Suprapubic skin (tissue), 4 donors: ENCODE results near the gene CD37. TPM values are rescaled to one million over a fixed set of nuclear protein-coding genes. Genes with fewer than 3 reads are reported as not detected.
"Not testable (repeated sequence)": the region's sequence is repeated elsewhere in the genome, so short reads cannot be mapped to it uniquely, and the experiment has no call there.

Experiments used
- DNase-seq, 2 donors: peaks; one replicate each; pipeline ENCODE4 v3.0.0-alpha.2; 2019; ENCODE audit warnings: low spot score in 2 of 2
- H3K27ac ChIP-seq: fragments of 200-600 bp; sonication (generic); one replicate; pipeline ENCODE4 v1.5.1; 2019
- H3K27me3 ChIP-seq: fragments of 200-600 bp; sonication (generic); one replicate; pipeline ENCODE4 v1.5.1; 2019
- H3K36me3 ChIP-seq: fragments of 200-600 bp; sonication (generic); one replicate; pipeline ENCODE4 v1.5.1; 2019
- H3K4me1 ChIP-seq: fragments of 200-600 bp; sonication (generic); one replicate; pipeline ENCODE4 v1.5.1; 2019
- H3K4me3 ChIP-seq: fragments of 200-600 bp; sonication (generic); one replicate; pipeline ENCODE4 v1.5.1; 2019; ENCODE audit warnings: mild to moderate bottlenecking
- H3K9me3 ChIP-seq: fragments of 200-600 bp; sonication (generic); one replicate; pipeline ENCODE4 v1.5.1; 2019
- EP300 ChIP-seq: sonication (generic); formaldehyde crosslinking; IDR thresholded peaks from one replicate; pipeline ENCODE4 v1.6.1; 2017; ENCODE audit warnings: antibody characterized with exemption
- POLR2A ChIP-seq, 2 donors: fragments of 450-650 bp; IDR thresholded peaks; one replicate each; pipeline ENCODE4 v1.6.1; 2017; ENCODE audit warnings: antibody characterized with exemption in 2 of 2, mild to moderate bottlenecking in 2 of 2, moderate library complexity in 2 of 2
- POLR2AphosphoS5 ChIP-seq, 3 donors: sonication (generic); formaldehyde crosslinking; IDR thresholded peaks; one replicate each; pipeline ENCODE4 v1.6.1; 2017; ENCODE audit warnings: antibody characterized with exemption in 3 of 3
- WGBS: methylation state at CpG from one replicate; pipeline ENCODE4 v1.1.5; 2018; 5-methylcytosine and 5-hydroxymethylcytosine counted together
- total RNA-seq, 4 donors: library from RNA; depleted of rRNA; stranded (reverse); fragments of >200 nt; gene quantifications; one replicate each; pipeline ENCODE4 v1.1.0, GENCODE V29; 2016
- TF ChIP-seq, protein P1 (sequence below), 2 donors: fragments of 200-600 bp in 1 of 2; fragments of 450-650 bp in 1 of 2; sonication (generic) in 1 of 2; IDR thresholded peaks; one replicate each; pipeline ENCODE4 v1.5.1; 2016 to 2019; ENCODE audit warnings: antibody characterized with exemption in 2 of 2, mild to moderate bottlenecking in 1 of 2, moderate library complexity in 1 of 2

Gene CD37
- total RNA-seq, 4 donors from 2014 or later = 2.9 to 25.7 (median 5.0) TPM

DNA sequence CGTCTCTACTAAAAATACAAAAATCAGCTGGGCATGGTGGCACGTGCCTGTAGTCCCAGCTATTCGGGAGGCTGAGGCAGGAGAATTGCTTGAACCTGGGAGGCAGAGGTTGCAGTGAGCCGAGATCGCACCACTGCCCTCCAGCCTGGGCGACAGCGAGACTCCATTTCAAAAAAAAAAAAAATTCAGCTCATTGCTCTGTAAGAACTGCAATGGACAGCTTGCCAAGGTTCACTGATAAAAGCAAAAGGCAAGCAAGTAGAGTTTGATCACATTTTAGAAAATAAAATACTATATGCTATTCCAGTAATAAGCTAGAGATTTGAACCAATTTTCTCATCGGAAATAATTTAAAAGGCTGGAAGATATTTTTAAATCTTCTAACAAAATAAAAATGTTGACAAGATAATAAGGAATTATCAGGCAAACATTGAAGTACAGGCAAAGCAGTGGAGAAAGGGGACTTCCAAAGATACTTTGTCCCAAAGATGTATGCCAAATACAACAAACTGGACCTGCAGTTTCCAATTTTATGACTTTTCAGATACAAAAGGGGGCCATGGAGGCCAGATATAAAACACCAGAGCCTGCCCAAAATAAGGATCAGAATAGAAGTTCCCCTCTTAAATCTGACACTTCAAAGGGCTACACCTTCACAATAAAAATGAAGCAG lies 39.9 kb upstream of the CD37 start:
- no peak for DNase-seq
- H3K4me3 ChIP-seq = no peak overlapping the region
- H3K9me3 ChIP-seq = no peaks in the 10 kb centered on the region

DNA sequence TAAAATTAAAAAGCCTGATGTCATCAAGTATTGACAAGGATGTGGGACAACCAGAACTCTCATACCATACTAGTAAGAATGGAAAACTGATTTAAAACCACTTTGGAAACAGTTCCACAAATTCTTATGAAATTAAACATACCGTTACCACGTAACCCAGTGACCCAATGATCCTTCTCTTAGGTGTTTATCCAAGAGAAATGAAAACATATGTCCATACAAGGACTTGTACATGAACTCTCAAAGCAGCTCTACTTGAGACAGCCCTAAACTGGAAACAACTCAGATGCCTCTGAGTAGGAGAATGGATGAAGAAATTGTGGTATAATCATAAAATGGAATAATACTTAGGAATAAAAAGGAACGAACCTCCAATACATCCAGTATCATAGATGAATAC lies 37.8 kb upstream of the CD37 start:
- WGBS = 91% methylated on average over 3 of the region's 3 CpGs
- Histone ChIP-seq H3K27ac (no peak overlapping the region), H3K4me3 (no peak overlapping the region), H3K27me3 (no peaks in the 10 kb centered on the region), H3K9me3 (no peaks in the 10 kb centered on the region), H3K4me1 (peaks cover 6% of the 10 kb centered on the region), H3K36me3 (no peaks in the 10 kb centered on the region)
- TF ChIP-seq POLR2AphosphoS5 (IDR thresholded peaks at IDR 0.05) (no peak), POLR2A (IDR thresholded peaks at IDR 0.05) (no peak), EP300 (no peak)
- TF ChIP-seq, protein P1, sequence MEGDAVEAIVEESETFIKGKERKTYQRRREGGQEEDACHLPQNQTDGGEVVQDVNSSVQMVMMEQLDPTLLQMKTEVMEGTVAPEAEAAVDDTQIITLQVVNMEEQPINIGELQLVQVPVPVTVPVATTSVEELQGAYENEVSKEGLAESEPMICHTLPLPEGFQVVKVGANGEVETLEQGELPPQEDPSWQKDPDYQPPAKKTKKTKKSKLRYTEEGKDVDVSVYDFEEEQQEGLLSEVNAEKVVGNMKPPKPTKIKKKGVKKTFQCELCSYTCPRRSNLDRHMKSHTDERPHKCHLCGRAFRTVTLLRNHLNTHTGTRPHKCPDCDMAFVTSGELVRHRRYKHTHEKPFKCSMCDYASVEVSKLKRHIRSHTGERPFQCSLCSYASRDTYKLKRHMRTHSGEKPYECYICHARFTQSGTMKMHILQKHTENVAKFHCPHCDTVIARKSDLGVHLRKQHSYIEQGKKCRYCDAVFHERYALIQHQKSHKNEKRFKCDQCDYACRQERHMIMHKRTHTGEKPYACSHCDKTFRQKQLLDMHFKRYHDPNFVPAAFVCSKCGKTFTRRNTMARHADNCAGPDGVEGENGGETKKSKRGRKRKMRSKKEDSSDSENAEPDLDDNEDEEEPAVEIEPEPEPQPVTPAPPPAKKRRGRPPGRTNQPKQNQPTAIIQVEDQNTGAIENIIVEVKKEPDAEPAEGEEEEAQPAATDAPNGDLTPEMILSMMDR (IDR thresholded peaks at IDR 0.05) = no peak
- no peak for DNase-seq

More for the DNA sequence above, 39.9 kb upstream of the CD37 start:
- TF ChIP-seq POLR2A (IDR thresholded peaks at IDR 0.05) (no peak), EP300 (no peak), POLR2AphosphoS5 (IDR thresholded peaks at IDR 0.05) (no peak)
- TF ChIP-seq, protein P1 (IDR thresholded peaks at IDR 0.05) = no peak
- H3K36me3 ChIP-seq = no peaks in the 10 kb centered on the region
- H3K27me3 ChIP-seq = no peaks in the 10 kb centered on the region
- 93% methylated on average over 8 of the region's 8 CpGs for WGBS
- no peaks in the 10 kb centered on the region for H3K4me1 ChIP-seq
- H3K27ac ChIP-seq = no peak overlapping the region

DNA sequence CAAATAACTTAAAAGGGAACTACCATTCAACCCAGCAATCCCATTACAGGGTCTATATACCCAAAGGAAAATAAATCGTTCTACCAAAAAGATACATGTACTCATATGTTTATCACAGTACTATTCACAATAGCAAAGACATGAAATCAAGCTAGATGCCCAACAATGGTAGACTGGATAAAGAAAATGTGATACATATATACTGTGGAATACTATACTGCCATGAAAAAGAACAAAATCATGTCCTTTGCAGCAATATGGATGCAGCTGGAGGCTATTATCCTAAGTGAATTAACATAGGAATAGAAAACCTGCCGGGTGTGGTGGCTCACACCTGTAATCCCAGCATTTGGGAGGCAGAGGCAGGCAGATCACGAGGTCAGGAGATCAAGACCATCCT lies 36.6 kb upstream of the CD37 start:
- H3K27ac ChIP-seq, H3K4me3 ChIP-seq, H3K36me3 ChIP-seq, H3K4me1 ChIP-seq, H3K9me3 ChIP-seq, H3K27me3 ChIP-seq, DNase-seq: not testable (repeated sequence)
- 73% methylated on average over 3 of the region's 3 CpGs for WGBS

DNA sequence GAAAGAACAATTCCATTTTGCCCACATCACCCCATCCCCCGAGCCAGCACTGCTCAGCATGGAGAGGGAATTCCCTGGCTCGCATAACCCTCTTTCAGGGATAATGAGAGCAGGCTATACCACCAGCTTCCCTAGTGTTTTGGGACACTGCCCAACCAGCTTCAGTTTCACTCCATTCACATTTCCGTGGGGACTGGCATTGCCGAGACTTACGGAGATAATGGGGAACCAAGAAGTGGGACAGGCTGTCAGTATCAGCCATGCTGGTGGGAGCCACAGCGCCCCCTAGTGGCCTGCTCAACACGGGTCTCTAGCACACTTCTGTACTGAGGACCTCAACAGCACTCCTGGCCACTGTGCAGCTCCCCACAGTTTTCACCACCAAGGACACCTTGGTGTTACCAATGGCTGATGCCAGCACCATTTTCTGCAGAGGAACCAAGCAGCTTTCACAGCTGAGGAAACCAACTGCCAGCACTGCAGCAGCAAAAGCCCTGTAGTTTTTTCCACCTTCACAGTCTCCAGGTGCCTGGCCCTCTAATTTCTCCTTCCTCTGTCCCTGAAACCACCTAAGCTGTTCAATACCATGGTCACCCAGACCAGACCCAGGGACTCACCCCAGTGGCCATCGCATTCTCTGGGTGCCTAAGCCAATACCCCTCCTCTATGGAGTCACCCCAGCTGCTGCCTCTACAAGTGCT lies 33.9 kb upstream of the CD37 start:
- WGBS = 20% methylated on average over 8 of the region's 8 CpGs
- peaks cover 6% of the 10 kb centered on the region for H3K4me1 ChIP-seq
- peak; percentile 82 to 89 for DNase-seq
- H3K27me3 ChIP-seq = no peaks in the 10 kb centered on the region
- H3K27ac ChIP-seq = no peak overlapping the region
- no peaks in the 10 kb centered on the region for H3K36me3 ChIP-seq
- H3K9me3 ChIP-seq = no peaks in the 10 kb centered on the region
- peak overlapping the region; percentile 18 for H3K4me3 ChIP-seq
- TF ChIP-seq, protein P1 (IDR thresholded peaks at IDR 0.05) = peak; percentile 62 to 86
- TF ChIP-seq POLR2AphosphoS5 (IDR thresholded peaks at IDR 0.05) (no peak), EP300 (no peak)

DNA sequence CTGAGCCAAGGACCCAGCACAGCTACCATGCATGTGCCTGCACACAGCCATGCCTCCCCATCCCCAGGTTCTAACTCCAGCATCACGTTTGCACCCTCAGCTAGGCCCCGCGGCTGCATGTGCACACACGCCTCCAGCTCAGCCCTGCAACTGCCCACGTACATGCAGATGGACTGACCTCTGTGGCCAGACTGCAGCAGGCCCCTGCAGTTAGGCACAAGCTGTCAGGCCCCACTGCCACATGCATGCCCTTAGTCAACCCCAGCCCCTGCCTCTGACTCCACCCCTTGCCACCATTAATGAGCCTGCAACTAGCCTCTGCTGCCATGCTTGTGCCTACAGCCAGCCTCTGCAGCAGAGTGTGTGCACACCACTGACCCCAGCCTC lies 33.3 kb upstream of the CD37 start:
- Histone ChIP-seq H3K4me3 (no peak overlapping the region), H3K27me3 (no peaks in the 10 kb centered on the region), H3K4me1 (peaks cover 6% of the 10 kb centered on the region), H3K9me3 (no peaks in the 10 kb centered on the region), H3K36me3 (no peaks in the 10 kb centered on the region), H3K27ac (no peak overlapping the region)
- no peak for DNase-seq
- TF ChIP-seq, protein P1 (IDR thresholded peaks at IDR 0.05) = no peak
- TF ChIP-seq POLR2A (IDR thresholded peaks at IDR 0.05) (no peak), EP300 (no peak), POLR2AphosphoS5 (IDR thresholded peaks at IDR 0.05) (no peak)
- 82% methylated on average over 5 of the region's 5 CpGs for WGBS

DNA sequence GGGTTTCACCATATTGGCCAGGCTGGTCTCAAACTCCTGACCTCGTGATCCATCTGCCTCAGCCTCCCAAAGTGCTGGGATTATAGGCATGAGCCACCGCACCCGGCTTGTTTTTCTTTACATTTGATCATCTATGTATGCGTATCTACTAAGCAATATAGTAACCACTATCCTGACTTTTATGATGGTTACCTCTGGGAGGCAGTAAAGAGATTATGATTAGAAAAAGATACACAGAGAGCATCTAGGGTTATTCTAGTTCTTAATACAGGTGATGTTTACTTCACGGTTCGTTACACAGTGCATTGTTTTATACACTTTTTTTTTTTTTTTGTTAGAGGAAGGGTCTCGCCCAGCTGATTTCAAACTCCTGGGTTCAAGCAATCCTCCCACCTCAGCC lies 28.5 kb upstream of the CD37 start:
- 74% methylated on average over 7 of the region's 7 CpGs for WGBS
- H3K27me3 ChIP-seq, H3K4me1 ChIP-seq, DNase-seq, H3K36me3 ChIP-seq, H3K27ac ChIP-seq, H3K4me3 ChIP-seq, H3K9me3 ChIP-seq: not testable (repeated sequence)
